Endometrial microvascular endothelial cells (primary cell): ENCODE results near the gene SYNDIG1. TPM values are rescaled to one million over a fixed set of nuclear protein-coding genes. Genes with fewer than 3 reads are reported as not detected.

Experiments used
- in situ Hi-C: cut with HindIII; loops from 2 replicates; pipeline ENCODE4 v1.10.0; 2017; ENCODE audit warnings: low sequenced_read_pairs, low pct_unique_long_range_greater_than_20kb; ENCODE audit errors: inconsistent ontology term
- total RNA-seq: library from RNA; depleted of rRNA; stranded (reverse); fragments of >200 nt; gene quantifications from one replicate; pipeline ENCODE4 v1.2.3, GENCODE V29; 2015; ENCODE audit errors: inconsistent ontology term

The SYNDIG1 gene
- total RNA-seq, 1 donor from 2014 or later, result not detected

DNA sequence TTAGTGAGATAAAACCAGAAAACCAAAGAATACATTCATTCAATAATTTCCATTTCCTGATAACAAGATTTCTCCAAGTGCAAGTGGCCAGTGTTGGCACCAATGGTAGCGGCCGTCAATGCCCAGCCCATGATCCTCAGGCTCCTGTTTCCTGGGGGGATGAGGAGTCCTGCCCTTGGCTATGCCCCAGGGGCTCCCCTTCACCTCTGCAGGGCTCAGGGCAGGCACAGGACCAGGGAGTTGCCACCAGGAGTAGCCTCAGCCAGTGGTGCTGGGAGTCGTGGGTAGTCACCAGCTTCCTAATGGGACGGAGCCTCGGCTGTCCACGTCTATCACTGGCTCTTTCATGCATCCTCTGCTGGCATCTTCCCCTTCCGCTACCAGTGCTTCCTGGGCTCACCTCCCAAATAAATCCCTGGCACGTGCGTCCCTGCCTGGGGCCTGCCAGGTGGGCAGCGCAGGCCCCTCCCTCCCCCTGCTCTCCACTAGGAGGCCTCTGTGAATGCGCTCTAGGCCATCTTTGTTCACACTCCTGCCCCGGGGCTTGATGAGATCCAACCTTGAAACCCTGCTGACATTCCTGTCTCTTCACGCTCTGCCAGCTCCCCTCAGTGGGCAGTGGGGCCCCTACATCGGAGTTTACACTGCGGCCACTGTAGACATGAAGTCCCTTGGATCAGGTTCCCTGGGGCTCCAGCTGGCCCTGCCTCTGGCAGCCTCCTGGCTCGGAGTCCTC lies 215.7 kb downstream of the SYNDIG1 start:
- in situ Hi-C loops, result no loop called here

- in situ Hi-C loops, result no loop called here
Observed at GRCh38 chr20:24685736-24686135, 216.3 kb downstream of the SYNDIG1 start.

DNA sequence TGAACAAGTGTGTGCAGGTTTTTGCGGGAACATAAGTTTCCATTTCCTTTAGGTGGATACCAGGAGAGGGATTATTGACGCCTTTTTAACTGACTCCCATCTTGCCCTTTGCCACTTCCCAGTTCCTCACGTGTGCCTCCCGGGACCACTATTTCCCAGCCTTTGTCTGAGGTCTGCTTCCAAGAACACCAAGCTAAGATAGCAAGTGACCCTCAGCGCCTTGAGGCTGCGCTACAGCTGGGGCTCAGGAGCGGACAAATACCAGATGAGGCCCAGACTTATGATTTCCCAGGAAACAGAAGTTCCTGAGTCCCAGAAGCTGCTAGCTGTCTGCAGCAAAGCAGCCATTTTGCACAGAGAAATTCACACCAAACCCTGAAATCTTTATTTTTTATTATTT lies 216.7 kb downstream of the SYNDIG1 start:
- in situ Hi-C loops, result no loop called here

DNA sequence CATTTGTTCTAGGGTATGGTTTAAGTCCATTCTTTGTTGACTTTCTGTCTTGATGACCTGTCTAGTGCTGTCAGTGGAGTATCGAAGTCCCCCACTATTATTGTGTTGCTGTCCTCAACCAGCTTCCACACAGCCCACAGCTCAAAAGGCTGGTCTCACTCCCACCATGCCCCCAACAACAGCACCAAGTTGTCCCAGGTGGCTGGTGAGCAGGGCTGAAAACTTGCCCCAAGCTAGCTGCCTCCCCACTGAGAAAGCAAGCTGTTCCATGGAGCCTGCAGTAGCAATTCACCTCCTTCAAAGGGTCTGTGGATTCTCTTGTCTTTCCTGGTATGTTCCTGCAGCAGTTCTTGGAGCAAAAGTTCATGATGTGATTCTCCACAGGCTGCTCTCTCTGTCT lies 221.0 kb downstream of the SYNDIG1 start:
- in situ Hi-C loops, result no loop called here

- in situ Hi-C loops, result no loop called here
Observed at GRCh38 chr20:24691901-24692351, 222.5 kb downstream of the SYNDIG1 start.

DNA sequence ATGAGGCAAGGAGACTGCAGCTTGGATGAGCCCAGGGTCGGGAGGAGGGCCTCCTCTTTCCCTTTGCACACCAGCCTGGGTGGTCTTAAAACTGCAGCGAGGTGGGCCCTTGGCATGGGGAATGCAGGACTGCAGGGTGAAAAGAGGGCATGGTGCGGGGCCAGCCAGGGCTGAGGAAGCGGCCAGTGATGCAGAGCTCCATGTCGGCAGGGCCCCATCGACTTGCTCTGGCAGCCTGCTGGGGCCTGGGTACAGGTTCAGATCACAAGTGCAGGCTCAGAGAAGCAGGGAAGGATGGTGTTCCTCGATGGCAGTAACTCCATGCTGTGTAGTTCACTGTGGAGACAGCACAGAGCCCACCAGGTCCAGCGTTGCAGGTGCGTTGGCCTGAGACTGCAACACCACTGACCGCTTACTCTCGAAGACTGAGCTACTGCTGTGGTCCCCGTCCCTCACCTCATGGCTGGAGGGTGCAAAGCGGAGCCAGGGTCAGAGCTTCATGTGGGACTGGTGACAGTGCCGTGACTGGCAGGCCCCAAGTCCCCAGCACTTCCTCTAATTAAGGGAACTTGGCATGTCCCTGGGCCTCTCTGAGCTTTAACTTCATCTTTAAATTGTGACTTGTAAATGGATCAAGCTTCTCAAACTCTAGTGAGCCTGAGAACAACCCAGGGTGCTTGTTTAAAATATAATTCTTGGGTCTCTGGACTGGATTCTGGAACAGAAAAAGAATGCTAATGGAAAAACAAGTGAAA lies 223.2 kb downstream of the SYNDIG1 start:
- in situ Hi-C loops, result no loop called here

DNA sequence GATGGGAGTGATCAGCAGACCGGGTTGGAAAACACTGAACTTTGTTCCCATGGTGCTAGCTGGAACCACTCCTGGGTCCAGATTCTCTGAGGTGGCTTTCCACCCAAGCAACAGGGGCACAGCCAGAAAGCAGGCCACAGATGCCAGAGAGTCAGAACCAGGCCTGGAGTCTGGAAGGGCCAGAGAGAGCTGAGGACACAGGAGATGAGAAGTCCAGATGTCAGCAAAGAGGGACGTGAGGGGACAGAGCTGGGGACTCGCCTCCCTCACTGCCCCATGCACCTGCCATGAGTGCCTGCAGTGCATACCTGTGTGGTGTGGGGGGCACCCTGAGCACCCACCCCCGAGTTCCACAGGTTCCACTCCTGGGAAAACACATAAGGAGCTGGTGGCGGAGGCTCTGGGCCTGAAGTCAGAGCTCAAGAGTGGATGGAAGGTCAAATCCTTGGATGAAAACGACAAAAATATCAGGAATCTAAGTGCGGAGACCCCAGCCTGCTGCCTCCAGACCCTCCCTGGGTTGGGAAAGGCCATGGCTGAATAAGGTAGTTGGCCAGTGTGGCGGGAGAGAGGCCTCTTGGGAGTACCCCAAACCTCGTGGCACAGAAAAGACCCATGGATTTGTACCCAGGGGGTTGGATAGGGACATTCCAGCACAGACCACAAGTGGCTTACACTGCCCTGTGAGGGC lies 224.2 kb downstream of the SYNDIG1 start:
- in situ Hi-C loops, result no loop called here

- in situ Hi-C loops, result no loop called here
Observed at GRCh38 chr20:24694157-24694726, 224.8 kb downstream of the SYNDIG1 start.

DNA sequence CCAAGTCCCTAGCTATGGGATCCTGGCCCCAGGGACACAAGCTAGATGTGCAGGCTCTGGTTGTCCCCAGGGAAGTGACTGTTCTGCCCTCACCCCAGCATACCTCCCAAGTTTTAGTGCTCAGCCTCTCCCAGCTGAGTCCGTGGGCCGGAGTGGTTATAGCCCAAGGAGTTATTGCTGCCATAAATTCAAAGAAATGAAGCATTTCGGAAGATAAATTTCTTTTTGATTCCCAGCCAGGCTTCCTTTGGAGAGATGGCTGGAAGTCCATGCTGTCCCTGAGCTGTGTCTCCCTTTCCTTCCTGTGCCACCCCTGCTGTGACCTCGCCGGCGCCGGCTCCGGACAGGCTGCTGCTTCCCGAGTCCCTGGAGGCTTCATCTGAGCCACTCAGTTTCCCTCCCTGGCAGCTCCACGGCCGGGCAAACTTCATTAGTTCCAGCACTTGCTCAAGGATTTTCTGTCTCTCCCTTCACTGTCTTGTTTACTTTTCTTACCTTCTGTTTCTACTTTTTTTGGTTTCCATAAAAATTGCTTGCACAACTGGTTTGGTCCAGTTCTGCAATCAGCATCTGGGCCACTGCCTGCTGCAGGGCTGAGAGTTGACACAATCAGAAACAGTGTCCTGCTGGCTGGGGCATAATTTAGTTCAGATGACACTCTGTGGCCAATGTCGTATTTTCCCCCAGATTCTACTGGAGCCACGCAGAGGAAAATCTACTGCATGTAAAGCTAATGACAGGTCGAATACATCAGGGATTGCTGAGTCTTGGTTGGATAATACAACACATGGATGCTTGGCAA lies 225.5 kb downstream of the SYNDIG1 start:
- in situ Hi-C loops, result no loop called here

DNA sequence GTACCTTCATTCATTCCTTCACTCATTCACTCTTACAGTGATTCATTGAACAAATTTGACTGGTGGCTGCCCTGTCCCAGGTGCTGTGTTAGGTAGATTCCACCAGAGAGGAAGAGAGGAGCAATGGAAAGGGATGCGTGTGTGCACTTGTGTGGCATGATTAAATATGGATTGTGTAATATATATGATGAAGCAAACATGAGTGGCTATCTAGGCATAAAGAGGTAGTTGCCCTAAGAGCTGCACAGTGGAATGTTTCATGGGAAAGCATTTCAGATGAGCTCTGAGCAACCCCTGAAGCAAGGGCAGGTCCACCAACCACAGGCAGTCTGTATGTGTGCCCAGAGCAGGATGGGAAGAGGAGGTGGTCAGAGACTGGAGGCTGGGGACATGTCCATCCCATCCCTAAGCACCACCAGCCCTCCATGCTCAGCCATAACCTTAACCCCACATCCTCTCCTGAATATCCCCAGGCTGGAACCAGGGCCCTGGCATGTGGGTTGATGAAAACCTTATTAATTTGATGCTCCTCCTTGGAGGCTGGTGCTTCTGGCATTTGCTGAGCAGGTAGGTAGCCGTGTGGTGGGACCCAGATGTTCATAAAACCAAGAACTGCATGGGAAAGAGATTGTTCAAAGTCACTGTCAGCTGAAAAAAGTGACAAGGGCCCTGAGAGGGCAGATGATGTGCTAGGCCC lies 226.2 kb downstream of the SYNDIG1 start:
- in situ Hi-C loops, result no loop called here

DNA sequence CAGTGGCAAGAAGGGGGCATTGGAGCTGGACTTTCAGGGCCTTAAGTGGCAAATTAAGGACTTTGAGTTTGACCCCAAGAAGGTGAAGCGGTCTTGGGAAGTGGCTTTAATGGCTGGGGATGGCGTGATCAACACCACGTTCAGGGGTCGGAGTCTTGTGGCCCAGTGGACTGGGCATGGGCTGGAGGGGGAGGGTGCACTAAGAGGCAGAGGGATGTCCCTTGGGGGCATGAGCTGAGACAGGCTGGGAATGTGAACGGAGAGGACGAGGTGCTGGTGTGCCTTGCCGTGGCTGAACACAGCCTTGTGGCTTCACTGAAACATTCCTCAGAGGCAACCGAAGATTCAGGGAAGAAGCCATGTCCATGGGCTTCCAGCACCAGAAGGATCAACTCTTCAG lies 227.0 kb downstream of the SYNDIG1 start:
- in situ Hi-C loops, result no loop called here

DNA sequence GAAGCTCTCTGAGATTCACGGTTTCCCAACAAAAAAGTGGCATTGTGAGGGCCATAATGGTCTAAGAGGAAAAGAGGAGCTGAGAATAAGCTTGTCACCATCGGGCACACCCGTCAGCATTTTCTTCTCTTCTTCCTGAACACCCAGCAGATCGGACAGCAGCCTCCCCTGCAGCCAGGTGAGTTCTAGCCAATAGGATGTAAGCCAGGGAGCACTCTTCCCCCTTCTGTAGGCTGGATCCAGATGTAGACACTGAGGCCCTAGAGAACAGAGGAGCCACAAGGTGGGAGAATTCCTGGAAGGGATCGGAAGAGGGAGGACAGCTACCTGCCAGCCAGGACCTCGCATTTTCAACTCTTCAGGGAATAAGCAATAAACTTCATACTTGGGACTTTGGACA lies 228.0 kb downstream of the SYNDIG1 start:
- in situ Hi-C loops, result no loop called here

GRCh38 chr20:24698189-24698588 lies 228.8 kb downstream of the SYNDIG1 start:
- in situ Hi-C loops, result no loop called here

- in situ Hi-C loops, result no loop called here
Observed at GRCh38 chr20:24698706-24699206, 229.3 kb downstream of the SYNDIG1 start.

DNA sequence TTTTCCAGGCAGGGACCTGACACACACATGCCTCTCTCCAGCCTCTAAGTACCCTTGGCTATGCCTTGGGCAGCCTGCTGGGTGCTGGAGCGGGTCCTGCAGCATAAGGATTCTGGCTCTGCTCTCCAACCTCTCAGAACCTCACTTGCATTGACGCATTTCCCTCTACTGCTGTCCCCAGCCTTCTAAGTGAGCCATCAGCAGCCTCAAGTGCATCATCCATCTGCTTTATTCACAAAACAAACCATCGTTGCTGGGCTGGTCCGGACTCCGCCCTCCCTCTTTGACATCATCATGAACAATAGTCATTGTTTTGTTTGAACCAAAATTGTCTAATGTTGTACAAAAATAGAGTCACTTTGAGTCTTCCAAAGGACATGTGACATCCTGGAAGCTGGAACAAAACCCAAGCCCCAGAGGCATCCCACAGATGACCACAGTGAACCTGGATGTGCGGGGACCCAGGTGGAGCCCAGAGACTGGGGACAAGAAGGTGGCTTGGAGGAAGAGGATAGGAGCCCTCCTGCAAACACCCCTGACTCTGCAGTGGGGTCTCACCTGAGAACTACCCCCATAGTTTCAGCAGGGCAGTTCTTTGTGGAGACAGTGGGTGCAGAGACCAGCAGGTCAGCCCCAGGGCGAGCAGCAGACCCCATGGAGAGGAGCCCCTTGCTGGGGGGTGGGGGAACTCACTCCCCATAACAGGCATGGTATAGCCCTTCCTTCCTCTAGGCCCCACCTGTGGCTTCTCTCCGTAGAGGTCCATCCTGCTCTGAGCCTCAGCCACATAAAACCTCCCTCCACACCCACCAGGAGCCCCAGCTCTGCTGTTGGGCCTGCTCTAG lies 230.1 kb downstream of the SYNDIG1 start:
- in situ Hi-C loops, result no loop called here

DNA sequence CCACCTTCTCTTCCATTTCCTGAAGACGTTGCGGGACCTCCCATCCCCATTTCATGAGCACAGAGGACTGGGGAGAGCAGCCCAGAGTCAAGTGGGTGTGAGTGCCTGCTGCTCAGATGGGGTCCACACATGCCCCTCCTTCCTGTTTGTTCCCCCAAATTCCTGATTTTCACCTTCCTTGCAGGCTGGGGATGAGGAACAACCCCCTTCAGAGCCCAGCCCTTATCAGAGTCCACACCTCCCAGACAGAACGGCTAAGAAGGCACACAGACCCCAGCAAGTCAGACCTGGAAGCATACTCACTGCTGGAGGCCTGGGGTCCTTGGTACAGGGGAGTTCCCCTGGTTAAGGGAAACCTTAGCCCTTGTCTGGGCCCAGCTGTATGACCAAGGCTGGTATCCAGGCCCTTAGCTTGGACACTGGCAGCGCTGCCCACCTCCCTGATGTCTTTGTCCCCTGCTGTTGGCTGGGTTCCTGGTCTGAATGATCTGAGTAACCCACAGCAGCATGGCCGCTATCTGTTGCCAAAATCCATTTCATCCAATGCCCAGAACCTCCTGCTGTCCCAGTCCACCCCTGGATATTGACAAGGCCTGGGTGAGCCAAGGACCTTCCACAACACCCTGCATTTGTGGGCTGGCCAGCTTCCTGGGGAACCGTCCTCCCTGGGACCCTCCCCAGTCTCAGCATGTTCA lies 230.9 kb downstream of the SYNDIG1 start:
- in situ Hi-C loops, result no loop called here

- in situ Hi-C loops, result no loop called here
Observed at GRCh38 chr20:24701027-24701426, 231.6 kb downstream of the SYNDIG1 start.
